Activated CD4-positive, alpha-beta T cell treated with anti-CD3 and anti-CD28 coated beads, Interleukin-2, amount 50 U/mL, for 4 hours (primary cell): Measurements from ENCODE around the gene NES.

Experiments used
- DNase-seq, 2 experiments: peaks; one replicate each; pipeline ENCODE4 v3.0.0-alpha.2; 2020

The NES gene

GRCh38 chr1:156676820-156677615 lies at the start of gene NES:
NES (minus strand) TSS chr1:156677407; CDS start chr1:156677264, 143 bp downstream.
- no peak for DNase-seq

GRCh38 chr1:156726549-156727226 lies 49.5 kb upstream of the NES start:
- DNase-seq: peak; percentile 34 to 43

- peak; percentile 71 to 73 for DNase-seq
Observed at GRCh38 chr1:156725683-156726280, 48.6 kb upstream of the NES start.

- no peak for DNase-seq
Observed at GRCh38 chr1:156721535-156721934, 44.3 kb upstream of the NES start.

- DNase-seq: no peak
Observed at GRCh38 chr1:156721131-156721530, 43.9 kb upstream of the NES start.

GRCh38 chr1:156717351-156717750 lies 40.1 kb upstream of the NES start:
- DNase-seq: no peak

- no peak for DNase-seq
Observed at GRCh38 chr1:156714830-156715229, 37.6 kb upstream of the NES start.

GRCh38 chr1:156712626-156713025 lies 35.4 kb upstream of the NES start:
- no peak for DNase-seq

- DNase-seq: no peak
Observed at GRCh38 chr1:156711011-156711817, 34.0 kb upstream of the NES start.

GRCh38 chr1:156709757-156710489 lies 32.7 kb upstream of the NES start:
- no peak for DNase-seq

- DNase-seq: no peak
Observed at GRCh38 chr1:156709031-156709430, 31.8 kb upstream of the NES start.

- DNase-seq: no peak
Observed at GRCh38 chr1:156708218-156708661, 31.0 kb upstream of the NES start.

GRCh38 chr1:156707417-156708217 lies 30.4 kb upstream of the NES start:
- DNase-seq: no peak

GRCh38 chr1:156706657-156707416 lies 29.6 kb upstream of the NES start:
- DNase-seq: peak; percentile 16 to 24

GRCh38 chr1:156705918-156706656 lies 28.9 kb upstream of the NES start:
- DNase-seq: peak; percentile 69 to 70

GRCh38 chr1:156705321-156705917 lies 28.2 kb upstream of the NES start, which contains the start of gene CRABP2:
CRABP2 (minus strand) TSS chr1:156705583; CDS start chr1:156705446, 137 bp downstream.
- peak in 1 of 2 experiments; percentile 15 for DNase-seq

GRCh38 chr1:156704930-156705320 lies 27.7 kb upstream of the NES start:
- DNase-seq: peak; percentile 33 to 34

GRCh38 chr1:156704166-156704711 lies 27.0 kb upstream of the NES start:
- no peak for DNase-seq

- DNase-seq: no peak
Observed at GRCh38 chr1:156703741-156704140, 26.5 kb upstream of the NES start.
